HG03139 (cell line): ENCODE measurements around the gene MSANTD2.
"Not testable (repeated sequence)": the region's sequence is repeated elsewhere in the genome, so short reads cannot be mapped to it uniquely, and the experiment has no call there.

Experiments
- ATAC-seq: cut with Tn5 transposase; IDR thresholded peaks from one replicate; pipeline ENCODE4 v1.9.1; 2021; ENCODE audit not compliant: unreplicated experiment

Gene MSANTD2

GRCh38 chr11:124778281-124778680 is 21.9 kb downstream of the MSANTD2 start:
- ATAC-seq, result no peak

- no peak for ATAC-seq
Measured at GRCh38 chr11:124776865-124777645, 23.2 kb downstream of the MSANTD2 start.

- ATAC-seq, result not testable (repeated sequence)
Measured at GRCh38 chr11:124770959-124771358, 29.2 kb downstream of the MSANTD2 start.

GRCh38 chr11:124769806-124770774 is 30.1 kb downstream of the MSANTD2 start:
- ATAC-seq, result no peak

GRCh38 chr11:124768914-124769313 is 31.3 kb downstream of the MSANTD2 start:
- no peak for ATAC-seq

GRCh38 chr11:124766156-124766555 is 34.0 kb downstream of the MSANTD2 start:
- no peak for ATAC-seq

GRCh38 chr11:124763156-124763947 is 36.9 kb downstream of the MSANTD2 start:
- no peak for ATAC-seq

GRCh38 chr11:124762624-124763155 is 37.5 kb downstream of the MSANTD2 start:
- ATAC-seq, result peak; percentile 4

GRCh38 chr11:124762105-124762623 is 38.0 kb downstream of the MSANTD2 start, which contains the start of gene ESAM:
Gene ESAM, minus strand, starts transcription at chr11:124762290. Its CDS starts 136 bp downstream, at chr11:124762154.
- peak; percentile 58 for ATAC-seq

GRCh38 chr11:124761301-124762104 is 38.7 kb downstream of the MSANTD2 start:
- ATAC-seq, result peak; percentile 0

- ATAC-seq, result no peak
Measured at GRCh38 chr11:124760806-124761205, 39.4 kb downstream of the MSANTD2 start.

- peak; percentile 27 for ATAC-seq
Measured at GRCh38 chr11:124760205-124760652, 40.0 kb downstream of the MSANTD2 start.

- no peak for ATAC-seq
Measured at GRCh38 chr11:124759266-124760204, 40.7 kb downstream of the MSANTD2 start.

- ATAC-seq, result peak; percentile 43
Measured at GRCh38 chr11:124758355-124759265, 41.6 kb downstream of the MSANTD2 start.

GRCh38 chr11:124757320-124757719 is 42.9 kb downstream of the MSANTD2 start:
- ATAC-seq, result no peak

- ATAC-seq, result no peak
Measured at GRCh38 chr11:124756753-124757227, 43.4 kb downstream of the MSANTD2 start.
